ENCODE measurements around the gene SOSTDC1. TPM values are rescaled to one million over a fixed set of nuclear protein-coding genes. Genes with fewer than 3 reads are reported as not detected.
"Not testable (repeated sequence)": the region's sequence is repeated elsewhere in the genome, so short reads cannot be mapped to it uniquely, and the experiment has no call there.

The SOSTDC1 gene
- total RNA-seq, 2 experiments from 2014 or later, result not detected

DNA sequence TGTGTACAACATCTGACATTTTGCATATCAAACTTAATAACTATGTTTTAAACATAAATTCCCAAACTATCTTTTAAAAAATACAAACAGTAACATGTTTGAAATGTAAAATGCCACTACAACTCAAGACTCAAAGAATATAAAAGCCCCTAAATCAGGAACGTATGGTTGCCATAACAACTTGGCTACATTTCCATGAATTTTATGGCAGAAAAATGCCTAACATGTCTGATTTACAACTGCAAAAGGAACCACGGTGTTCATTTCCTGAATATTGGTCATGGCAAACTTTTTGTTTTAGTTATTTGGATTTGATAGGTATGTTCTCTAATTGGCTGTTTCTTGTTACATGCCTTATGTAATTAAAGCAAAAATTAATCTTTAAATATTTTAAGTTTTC lies 2.0 kb downstream of the SOSTDC1 start:
- ATAC-seq (no peak), DNase-seq (no peak)
- Mint-ChIP-seq H3K4me1 (ENCODE audit: low read depth) (peaks cover 2% of the 10 kb centered on the region), H3K36me3 (ENCODE audit: low read depth) (no peaks in the 10 kb centered on the region), H3K27ac (no peak overlapping the region), H3K4me3 (no peak overlapping the region), H3K9me3 (no peaks in the 10 kb centered on the region), H3K27me3 (peaks cover 12% of the 10 kb centered on the region)
- POLR2A ChIA-PET, result no interaction called here
- TF ChIP-seq, protein P1, sequence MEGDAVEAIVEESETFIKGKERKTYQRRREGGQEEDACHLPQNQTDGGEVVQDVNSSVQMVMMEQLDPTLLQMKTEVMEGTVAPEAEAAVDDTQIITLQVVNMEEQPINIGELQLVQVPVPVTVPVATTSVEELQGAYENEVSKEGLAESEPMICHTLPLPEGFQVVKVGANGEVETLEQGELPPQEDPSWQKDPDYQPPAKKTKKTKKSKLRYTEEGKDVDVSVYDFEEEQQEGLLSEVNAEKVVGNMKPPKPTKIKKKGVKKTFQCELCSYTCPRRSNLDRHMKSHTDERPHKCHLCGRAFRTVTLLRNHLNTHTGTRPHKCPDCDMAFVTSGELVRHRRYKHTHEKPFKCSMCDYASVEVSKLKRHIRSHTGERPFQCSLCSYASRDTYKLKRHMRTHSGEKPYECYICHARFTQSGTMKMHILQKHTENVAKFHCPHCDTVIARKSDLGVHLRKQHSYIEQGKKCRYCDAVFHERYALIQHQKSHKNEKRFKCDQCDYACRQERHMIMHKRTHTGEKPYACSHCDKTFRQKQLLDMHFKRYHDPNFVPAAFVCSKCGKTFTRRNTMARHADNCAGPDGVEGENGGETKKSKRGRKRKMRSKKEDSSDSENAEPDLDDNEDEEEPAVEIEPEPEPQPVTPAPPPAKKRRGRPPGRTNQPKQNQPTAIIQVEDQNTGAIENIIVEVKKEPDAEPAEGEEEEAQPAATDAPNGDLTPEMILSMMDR (IDR thresholded peaks at IDR 0.05), result no peak
- CTCF ChIA-PET, result interaction anchor here (2.6 kb wide), 1 partner anchor 101 kb away, joined by 7 read pairs; no protein-coding TSS in a partner anchor
- intact Hi-C loops (cut with micrococcal nuclease), result no loop called here

DNA sequence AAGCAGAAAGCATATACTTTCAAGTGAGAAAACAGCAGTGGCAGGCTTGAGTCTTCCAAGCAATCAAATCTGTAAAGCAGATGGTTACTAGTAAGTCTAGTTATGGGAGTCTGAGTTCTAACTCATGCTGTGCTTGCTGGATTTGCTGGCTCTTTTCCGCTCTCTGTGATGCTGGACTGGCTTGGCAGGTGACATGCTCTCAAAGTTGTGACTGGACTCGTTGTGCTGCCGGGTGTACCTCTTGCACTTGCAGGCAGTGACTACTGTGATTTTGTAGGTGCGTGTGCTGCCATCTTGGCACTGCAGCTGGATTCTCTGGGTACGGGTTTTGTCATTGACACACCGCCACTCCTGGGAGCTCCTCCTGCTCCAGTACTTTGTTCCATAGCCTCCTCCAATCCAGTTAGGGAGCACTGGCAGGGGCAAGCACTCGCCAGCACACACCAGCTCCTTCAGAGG lies 3.1 kb downstream of the SOSTDC1 start:
- H3K4me3 Mint-ChIP-seq, result no peak overlapping the region
- H3K36me3 Mint-ChIP-seq (ENCODE audit: low read depth), result no peaks in the 10 kb centered on the region
- no peak overlapping the region for H3K27ac Mint-ChIP-seq
- DNase-seq (no peak), ATAC-seq (no peak)
- POLR2A ChIA-PET, result no interaction called here
- peaks cover 2% of the 10 kb centered on the region for H3K4me1 Mint-ChIP-seq (ENCODE audit: low read depth)
- no peaks in the 10 kb centered on the region for H3K9me3 Mint-ChIP-seq
- CTCF ChIA-PET, result interaction anchor here (2.6 kb wide), 1 partner anchor 102 kb away, joined by 7 read pairs; no protein-coding TSS in a partner anchor
- TF ChIP-seq, protein P1 (IDR thresholded peaks at IDR 0.05), result no peak
- intact Hi-C loops (cut with micrococcal nuclease), result no loop called here
- peaks cover 12% of the 10 kb centered on the region for H3K27me3 Mint-ChIP-seq

DNA sequence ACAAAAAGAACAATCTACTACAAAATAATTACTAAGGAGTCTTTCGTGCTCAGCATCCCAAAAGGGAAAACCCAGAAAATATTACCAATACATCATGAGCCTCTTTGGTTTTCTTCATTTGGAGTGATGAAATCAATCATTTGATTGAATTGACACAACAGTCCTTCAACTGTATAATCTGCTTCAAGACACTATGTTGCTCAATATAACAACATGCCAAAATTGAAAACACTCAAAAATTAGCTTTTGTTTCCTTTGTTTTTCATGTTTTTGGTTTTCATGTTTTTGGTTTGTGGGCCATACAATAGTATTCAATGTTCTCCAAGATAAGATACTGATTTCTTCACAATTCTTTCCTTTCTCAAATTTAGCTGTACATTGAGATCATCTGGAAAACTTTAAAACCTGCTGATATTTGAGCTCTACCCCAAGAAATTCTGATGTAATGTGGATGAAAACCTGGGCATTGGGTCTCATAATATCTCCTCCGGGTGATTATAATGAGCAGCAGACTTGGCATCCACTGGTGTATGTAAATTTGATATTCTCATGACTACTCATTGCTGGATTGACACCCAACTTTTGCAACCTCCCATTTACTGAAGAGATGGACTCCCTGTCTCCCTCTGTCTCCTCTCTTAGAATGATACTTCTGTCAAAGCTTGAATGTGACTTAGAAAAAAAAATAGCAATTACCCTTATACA lies 4.6 kb downstream of the SOSTDC1 start:
- Mint-ChIP-seq H3K4me1 (ENCODE audit: low read depth) (peaks cover 2% of the 10 kb centered on the region), H3K27ac (no peak overlapping the region), H3K27me3 (peaks cover 12% of the 10 kb centered on the region), H3K36me3 (ENCODE audit: low read depth) (no peaks in the 10 kb centered on the region), H3K4me3 (no peak overlapping the region), H3K9me3 (no peaks in the 10 kb centered on the region)
- no peak for DNase-seq
- ATAC-seq, result no peak
- intact Hi-C loops (cut with micrococcal nuclease), result no loop called here
- ChIA-PET POLR2A (no interaction called here), CTCF (interaction anchor here (0.6 kb wide), 1 partner anchor 1454 kb away, joined by 3 read pairs; no protein-coding TSS in a partner anchor)
- TF ChIP-seq, protein P1 (IDR thresholded peaks at IDR 0.05), result no peak

DNA sequence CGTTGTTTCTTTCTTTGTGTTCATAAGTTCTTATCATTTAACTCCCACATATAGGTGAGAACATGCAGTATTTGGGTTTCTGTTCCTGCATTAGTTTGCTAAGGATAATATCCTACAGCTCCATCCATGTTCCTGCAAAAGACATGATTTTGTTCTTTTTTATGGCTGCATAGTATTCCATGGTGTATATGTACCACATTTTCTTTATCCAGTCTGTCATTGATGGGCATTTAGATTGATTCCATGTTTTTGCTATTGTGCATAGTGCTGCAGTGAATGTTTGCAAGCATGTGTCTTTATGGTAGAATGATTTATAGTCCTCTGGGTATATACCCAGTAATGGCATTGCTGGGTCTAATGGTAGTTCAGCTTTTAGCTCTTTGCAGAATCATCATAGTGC lies 9.2 kb downstream of the SOSTDC1 start:
- DNase-seq; intact Hi-C loops (cut with micrococcal nuclease); POLR2A ChIA-PET; ATAC-seq; H3K4me3 Mint-ChIP-seq; H3K4me1 Mint-ChIP-seq (ENCODE audit: low read depth); H3K27ac Mint-ChIP-seq; H3K9me3 Mint-ChIP-seq; H3K36me3 Mint-ChIP-seq (ENCODE audit: low read depth); CTCF ChIA-PET; H3K27me3 Mint-ChIP-seq: not testable (repeated sequence)

DNA sequence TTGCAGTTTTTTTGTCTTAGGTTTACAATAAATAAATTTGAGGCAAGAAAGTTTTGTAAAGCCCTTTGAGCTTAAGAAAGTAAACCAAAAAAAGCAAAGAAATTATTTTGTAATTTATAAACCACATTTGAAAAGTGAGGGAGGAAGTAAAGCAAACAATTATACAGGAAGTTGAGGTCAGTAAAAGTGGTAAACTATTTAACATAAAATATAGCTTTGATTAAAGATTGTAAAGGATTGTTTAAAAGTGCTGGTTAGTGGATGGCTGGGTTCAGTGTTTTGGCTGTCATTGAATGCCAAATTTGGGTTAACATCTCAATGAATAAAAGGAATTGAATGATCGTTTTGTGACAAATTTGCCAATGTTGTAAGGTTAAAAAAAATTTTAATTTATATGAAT lies 9.9 kb downstream of the SOSTDC1 start:
- ChIA-PET CTCF (no interaction called here), POLR2A (no interaction called here)
- no peak for DNase-seq
- Mint-ChIP-seq H3K9me3 (no peaks in the 10 kb centered on the region), H3K4me3 (no peak overlapping the region), H3K36me3 (ENCODE audit: low read depth) (no peaks in the 10 kb centered on the region), H3K27ac (no peak overlapping the region), H3K27me3 (no peaks in the 10 kb centered on the region), H3K4me1 (ENCODE audit: low read depth) (peaks cover 8% of the 10 kb centered on the region)
- ATAC-seq, result no peak
- intact Hi-C loops (cut with micrococcal nuclease), result no loop called here
- TF ChIP-seq, protein P1 (IDR thresholded peaks at IDR 0.05), result no peak

Measured in activated CD8-positive, alpha-beta T cell treated with anti-CD3 and anti-CD28 coated beads for 36 hours (primary cell).